Neuronal stem cell (in vitro differentiated cells): Measurements from ENCODE around the gene ARMC6.

Experiments used
- DNase-seq: peaks from one replicate; pipeline ENCODE4 v3.0.0-alpha.2; 2013; ENCODE audit warnings: low spot score
- H2AFZ ChIP-seq: one replicate; pipeline ENCODE4 v1.6.1; 2013; ENCODE audit warnings: mild to moderate bottlenecking, low read length, inconsistent platforms
- H2AK5ac ChIP-seq: 2 replicates; pipeline ENCODE4 v1.6.1; 2013; ENCODE audit warnings: low read depth, mild to moderate bottlenecking, inconsistent platforms, low read length, moderate library complexity, mixed read lengths
- H2BK120ac ChIP-seq: 2 replicates; pipeline ENCODE4 v1.6.1; 2013; ENCODE audit warnings: low read depth, mild to moderate bottlenecking, inconsistent platforms, low read length, moderate library complexity, mixed read lengths
- H2BK12ac ChIP-seq: one replicate; pipeline ENCODE4 v1.6.1; 2013; ENCODE audit warnings: low read length, inconsistent platforms
- H2BK15ac ChIP-seq: 2 replicates; pipeline ENCODE4 v1.6.1; 2013; ENCODE audit warnings: mild to moderate bottlenecking, low read length, inconsistent platforms, mixed read lengths
- H2BK5ac ChIP-seq: one replicate; pipeline ENCODE4 v1.6.1; 2013; ENCODE audit warnings: inconsistent platforms, mild to moderate bottlenecking, low read length, moderate library complexity
- H3K14ac ChIP-seq: one replicate; pipeline ENCODE4 v1.6.1; 2013; ENCODE audit warnings: low read length, inconsistent platforms
- H3K18ac ChIP-seq: 2 replicates; pipeline ENCODE4 v1.6.1; 2013; ENCODE audit warnings: low read length, inconsistent platforms
- H3K23ac ChIP-seq: 2 replicates; pipeline ENCODE4 v1.6.1; 2013; ENCODE audit warnings: low read depth, mild to moderate bottlenecking, mixed read lengths, low read length, inconsistent platforms; ENCODE audit not compliant: poor library complexity
- H3K27ac ChIP-seq: replicated peaks from 3 replicates; pipeline ENCODE4 v1.5.1; 2013; ENCODE audit warnings: low read length, inconsistent platforms
- H3K27me3 ChIP-seq, 3 experiments: 2 replicates each; pipeline ENCODE4 v1.6.1; 2013; ENCODE audit warnings: low read length in 3 of 3, mild to moderate bottlenecking in 2 of 3, inconsistent platforms in 1 of 3, low read depth in 1 of 3, mixed read lengths in 1 of 3, moderate library complexity in 1 of 3; ENCODE audit not compliant: control insufficient read depth in 3 of 3, insufficient read depth in 3 of 3
- H3K36me3 ChIP-seq, 2 donors: replicated peaks in 1 of 2; 2 replicates each; pipeline ENCODE4 v1.6.1; 2013; ENCODE audit warnings: low read length in 2 of 2; ENCODE audit not compliant: control insufficient read depth in 2 of 2, insufficient read depth in 2 of 2
- H3K4ac ChIP-seq: 2 replicates; pipeline ENCODE4 v1.6.1; 2013; ENCODE audit warnings: inconsistent platforms, mild to moderate bottlenecking, low read length, moderate library complexity
- H3K4me1 ChIP-seq, 2 donors: 1 replicate in 1 of 2; 2 replicates in 1 of 2; pipeline ENCODE4 v1.6.1; 2013; ENCODE audit warnings: low read length in 2 of 2, low read depth in 1 of 2; ENCODE audit not compliant: control insufficient read depth in 2 of 2, insufficient read depth in 1 of 2
- H3K4me2 ChIP-seq: one replicate; pipeline ENCODE4 v1.6.1; 2013; ENCODE audit warnings: mild to moderate bottlenecking, low read length, inconsistent platforms; ENCODE audit not compliant: insufficient read depth, poor library complexity, severe bottlenecking
- H3K4me3 ChIP-seq, 2 donors: 2 replicates each; pipeline ENCODE4 v1.5.1; 2013; ENCODE audit warnings: low read length in 2 of 2, mild to moderate bottlenecking in 2 of 2, inconsistent platforms in 1 of 2, moderate library complexity in 1 of 2
- H3K79me1 ChIP-seq: one replicate; pipeline ENCODE4 v1.6.1; 2013; ENCODE audit warnings: low read depth, mild to moderate bottlenecking, inconsistent platforms, low read length, moderate library complexity
- H3K9ac ChIP-seq: one replicate; pipeline ENCODE4 v1.6.1; 2013; ENCODE audit warnings: mild to moderate bottlenecking, low read depth, low read length, inconsistent platforms; ENCODE audit not compliant: poor library complexity
- H3K9me3 ChIP-seq, 2 donors: replicated peaks in 1 of 2; 2 replicates each; pipeline versions ENCODE3 to v1.6.1; 2013; ENCODE audit warnings: low read length in 2 of 2, mild to moderate bottlenecking in 2 of 2, inconsistent platforms in 1 of 2, low read depth in 1 of 2, mixed read lengths in 1 of 2, moderate library complexity in 1 of 2; ENCODE audit not compliant: control insufficient read depth in 2 of 2, insufficient read depth in 1 of 2
- H4K8ac ChIP-seq: one replicate; pipeline ENCODE4 v1.6.1; 2013; ENCODE audit warnings: low read depth, mild to moderate bottlenecking, inconsistent platforms, low read length, moderate library complexity
- H4K91ac ChIP-seq: one replicate; pipeline ENCODE4 v1.6.1; 2013; ENCODE audit warnings: low read length, low read depth, mild to moderate bottlenecking, inconsistent platforms; ENCODE audit not compliant: poor library complexity
- WGBS, 2 donors: extraction: QIAGEN DNeasy Blood & Tissue Kit; methylation state at CpG; one replicate each; pipeline ENCODE4 v1.1.7; 2013; ENCODE audit warnings: missing lambda C conversion rate in 2 of 2, mixed read lengths in 1 of 2; ENCODE audit not compliant: insufficient read length in 2 of 2, insufficient replicate concordance in 1 of 2; ENCODE audit errors: extremely low coverage in 2 of 2; 5-methylcytosine and 5-hydroxymethylcytosine counted together

Gene ARMC6

GRCh38 chr19:18996796-18997394 lies 36.5 kb upstream of the ARMC6 start:
- no peak overlapping the region for H2BK5ac ChIP-seq
- no peak overlapping the region for H2BK12ac ChIP-seq
- H2AK5ac ChIP-seq: no peak overlapping the region
- H4K91ac ChIP-seq: no peak overlapping the region
- no peak overlapping the region for H3K4me2 ChIP-seq
- no peak overlapping the region for H3K4me3 ChIP-seq
- no peaks in the 10 kb centered on the region for H3K79me1 ChIP-seq
- H3K27ac ChIP-seq: no peak overlapping the region
- H4K8ac ChIP-seq: no peak overlapping the region
- H3K18ac ChIP-seq: no peak overlapping the region
- no peak for DNase-seq
- H2BK15ac ChIP-seq: no peak overlapping the region
- H2BK120ac ChIP-seq: no peak overlapping the region
- no peak overlapping the region for H2AFZ ChIP-seq
- no CpG with 5 or more reads among the region's 6 CpGs for WGBS, 2 donors
- H3K14ac ChIP-seq: no peak overlapping the region
- peaks cover 48 to 84% of the 10 kb centered on the region in 2 donors for H3K36me3 ChIP-seq
- H3K4me1 ChIP-seq: peaks cover 2 to 4% of the 10 kb centered on the region in 2 donors
- H3K27me3 ChIP-seq: no peaks in the 10 kb centered on the region
- no peak overlapping the region for H3K23ac ChIP-seq
- H3K9me3 ChIP-seq: no peaks in the 10 kb centered on the region
- H3K9ac ChIP-seq: no peak overlapping the region
- no peak overlapping the region for H3K4ac ChIP-seq

GRCh38 chr19:18998276-18998675 lies 35.1 kb upstream of the ARMC6 start:
- peaks cover 2 to 4% of the 10 kb centered on the region in 2 donors for H3K4me1 ChIP-seq
- no peak overlapping the region for H3K23ac ChIP-seq
- no peak overlapping the region for H4K91ac ChIP-seq
- no peaks in the 10 kb centered on the region for H3K79me1 ChIP-seq
- H3K9me3 ChIP-seq: no peaks in the 10 kb centered on the region
- no peak overlapping the region for H2BK5ac ChIP-seq
- no peak for DNase-seq
- no peak overlapping the region for H3K4me3 ChIP-seq
- no peak overlapping the region for H3K27ac ChIP-seq
- no peak overlapping the region for H3K4me2 ChIP-seq
- H2BK15ac ChIP-seq: no peak overlapping the region
- H3K36me3 ChIP-seq: peaks cover 48 to 87% of the 10 kb centered on the region in 2 donors
- WGBS, 2 donors: no CpG with 5 or more reads among the region's 8 CpGs
- H3K18ac ChIP-seq: no peak overlapping the region
- no peaks in the 10 kb centered on the region for H3K27me3 ChIP-seq
- H3K14ac ChIP-seq: no peak overlapping the region
- no peak overlapping the region for H2BK12ac ChIP-seq
- H3K4ac ChIP-seq: no peak overlapping the region
- H3K9ac ChIP-seq: no peak overlapping the region
- no peak overlapping the region for H2AFZ ChIP-seq
- no peak overlapping the region for H2BK120ac ChIP-seq
- no peak overlapping the region for H2AK5ac ChIP-seq
- H4K8ac ChIP-seq: no peak overlapping the region

DNA sequence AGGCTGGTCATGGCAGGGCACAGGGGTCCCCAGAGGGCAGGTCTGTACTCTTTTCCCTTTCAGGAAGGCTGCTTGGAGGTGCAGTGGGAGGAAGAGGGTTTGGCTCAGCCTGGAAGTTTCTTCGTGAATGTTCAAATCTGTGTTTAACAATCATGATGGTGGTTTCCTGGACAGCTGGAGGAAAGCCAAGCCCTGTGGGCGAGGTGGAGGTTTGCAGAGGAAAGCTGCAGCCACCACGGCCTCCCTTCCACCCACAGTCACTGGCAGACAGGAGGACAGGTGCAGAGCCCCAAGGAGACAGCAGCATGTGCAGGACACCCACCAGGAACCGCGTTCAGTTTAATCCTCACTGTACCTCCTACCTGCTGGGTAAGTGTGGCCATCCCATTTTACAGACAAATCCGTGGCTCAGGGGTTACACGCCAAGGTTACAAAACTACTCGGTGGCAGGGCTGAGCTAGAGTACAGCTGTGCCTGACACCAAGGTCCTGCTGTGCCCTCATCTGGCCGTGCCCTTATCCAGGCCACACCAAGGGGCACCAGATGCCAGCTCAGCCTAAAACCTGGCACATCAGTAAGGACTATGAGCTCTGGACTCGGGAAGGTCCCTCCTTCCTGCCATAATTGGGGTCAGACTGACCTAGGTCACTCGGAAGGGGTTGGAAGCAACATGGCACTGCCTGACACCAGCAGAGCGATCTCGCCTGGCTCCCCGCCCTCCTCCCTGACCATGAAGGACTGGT lies 34.2 kb upstream of the ARMC6 start:
- no peak overlapping the region for H4K8ac ChIP-seq
- H3K36me3 ChIP-seq: peaks cover 51 to 87% of the 10 kb centered on the region in 2 donors

DNA sequence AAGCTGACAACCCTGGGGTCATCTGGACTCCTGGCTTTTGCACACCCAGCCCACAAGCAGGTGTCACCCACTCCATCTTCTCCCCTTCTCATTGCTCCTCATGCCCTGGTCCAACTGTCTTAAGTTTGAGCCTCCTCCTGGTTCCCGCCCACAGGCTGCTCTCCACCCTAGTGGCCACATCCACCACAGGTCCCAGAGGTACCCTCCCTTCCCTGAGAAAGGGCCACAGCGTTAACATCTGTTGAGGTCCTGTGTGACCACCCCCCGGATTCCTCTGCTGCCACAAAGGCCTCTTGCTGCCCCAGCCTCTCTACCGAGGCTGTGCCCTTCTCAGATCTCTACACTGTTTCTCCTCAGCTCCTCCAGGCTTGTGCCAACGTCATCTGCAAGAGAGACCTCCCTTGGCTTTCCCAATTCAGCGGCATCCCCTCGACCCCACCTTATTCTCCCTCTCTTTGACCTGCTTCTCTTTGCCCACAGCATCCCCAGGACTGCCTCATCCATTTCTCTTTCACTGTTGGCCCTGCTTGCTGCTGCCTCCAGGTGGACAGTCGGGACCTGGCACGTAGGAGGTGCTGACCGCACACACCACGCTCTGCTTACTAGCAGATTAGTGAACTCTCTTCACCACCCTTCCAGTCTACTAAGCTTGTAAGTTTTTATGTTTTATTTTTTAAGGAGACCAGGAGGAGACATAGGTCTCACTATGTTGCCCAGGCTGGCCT lies 33.3 kb upstream of the ARMC6 start:
- Histone ChIP-seq H3K23ac (no peak overlapping the region), H3K4me3 (no peak overlapping the region), H2BK120ac (no peak overlapping the region), H2BK12ac (no peak overlapping the region), H3K4ac (no peak overlapping the region), H2AK5ac (no peak overlapping the region), H3K36me3 (peaks cover 48 to 87% of the 10 kb centered on the region in 2 donors), H3K4me1 (peaks cover 2 to 4% of the 10 kb centered on the region in 2 donors), H3K14ac (no peak overlapping the region), H2BK15ac (no peak overlapping the region), H3K27ac (no peak overlapping the region), H3K27me3 (no peaks in the 10 kb centered on the region), H3K18ac (no peak overlapping the region), H2BK5ac (no peak overlapping the region), H4K8ac (no peak overlapping the region), H2AFZ (no peak overlapping the region), H4K91ac (no peak overlapping the region), H3K79me1 (no peaks in the 10 kb centered on the region), H3K9me3 (no peaks in the 10 kb centered on the region), H3K4me2 (no peak overlapping the region), H3K9ac (peak overlapping the region; percentile 6)
- WGBS, 2 donors: no CpG with 5 or more reads among the region's 11 CpGs
- DNase-seq: no peak

More for the DNA sequence above, 34.2 kb upstream of the ARMC6 start:
- Histone ChIP-seq H3K27ac (no peak overlapping the region), H3K4me3 (no peak overlapping the region), H2AK5ac (no peak overlapping the region), H3K79me1 (no peaks in the 10 kb centered on the region), H2BK120ac (no peak overlapping the region), H4K91ac (no peak overlapping the region), H2BK12ac (no peak overlapping the region), H3K14ac (no peak overlapping the region), H2BK15ac (no peak overlapping the region), H3K4me2 (no peak overlapping the region), H3K4ac (no peak overlapping the region), H3K18ac (no peak overlapping the region), H3K23ac (peak overlapping the region; percentile 52), H3K27me3 (no peaks in the 10 kb centered on the region), H3K9ac (no peak overlapping the region), H2AFZ (no peak overlapping the region), H3K4me1 (peaks cover 2 to 4% of the 10 kb centered on the region in 2 donors), H2BK5ac (no peak overlapping the region), H3K9me3 (no peaks in the 10 kb centered on the region)
- no peak for DNase-seq
- no CpG with 5 or more reads among the region's 14 CpGs for WGBS, 2 donors
